HG02973 (cell line): Measurements from ENCODE around the gene HAAO.

Source experiments
- ATAC-seq: cut with Tn5 transposase; IDR thresholded peaks from one replicate; pipeline ENCODE4 v1.9.1; 2021; ENCODE audit warnings: moderate library complexity; ENCODE audit not compliant: unreplicated experiment

HAAO gene

DNA sequence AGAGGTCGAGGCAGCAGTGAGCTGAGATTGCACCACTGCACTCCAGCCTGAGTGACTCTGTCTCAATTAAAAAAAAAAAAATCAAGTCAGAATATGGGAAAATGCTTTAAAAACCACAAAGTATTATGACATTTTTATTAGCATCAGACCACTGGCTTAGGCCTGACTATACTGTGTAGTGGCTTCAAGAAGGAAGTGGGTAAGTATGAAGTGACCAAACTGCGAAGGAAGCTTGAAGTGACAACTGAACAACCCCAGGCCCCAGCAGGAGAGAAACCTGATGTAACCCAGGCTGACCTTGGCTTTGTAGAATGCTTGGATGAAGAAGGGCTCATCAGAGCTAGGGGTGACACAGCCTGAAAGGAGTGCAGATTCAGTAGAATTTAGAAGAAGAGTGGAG is 21.4 kb upstream of the HAAO start:
- ATAC-seq = no peak

DNA sequence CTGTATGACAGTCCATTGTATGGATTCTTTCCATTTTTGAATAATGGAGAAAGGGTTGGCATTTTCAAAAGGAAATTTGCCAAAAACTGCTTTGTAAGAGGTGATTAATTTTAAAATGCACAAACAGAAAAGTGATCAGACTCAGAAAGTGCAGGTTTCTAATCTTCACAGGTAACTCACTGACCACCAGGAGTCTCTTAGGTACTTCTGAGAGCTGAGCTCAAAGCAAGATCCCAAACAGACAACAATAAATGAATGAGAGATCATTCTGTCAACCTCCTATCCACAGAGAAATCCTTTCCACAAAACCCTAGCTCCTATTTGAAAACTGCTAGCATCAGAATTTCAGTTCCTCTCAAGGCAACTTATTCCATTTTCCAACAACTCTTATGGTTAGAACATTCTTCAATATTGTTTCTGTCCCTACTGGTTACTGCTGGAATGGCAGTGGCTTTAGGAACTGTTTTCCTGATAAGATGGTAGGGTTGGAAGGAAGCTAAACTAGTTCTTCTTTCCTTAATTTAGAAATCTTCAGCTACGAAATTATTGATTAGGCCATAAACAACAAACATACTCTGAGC is 20.6 kb upstream of the HAAO start:
- ATAC-seq = no peak

DNA sequence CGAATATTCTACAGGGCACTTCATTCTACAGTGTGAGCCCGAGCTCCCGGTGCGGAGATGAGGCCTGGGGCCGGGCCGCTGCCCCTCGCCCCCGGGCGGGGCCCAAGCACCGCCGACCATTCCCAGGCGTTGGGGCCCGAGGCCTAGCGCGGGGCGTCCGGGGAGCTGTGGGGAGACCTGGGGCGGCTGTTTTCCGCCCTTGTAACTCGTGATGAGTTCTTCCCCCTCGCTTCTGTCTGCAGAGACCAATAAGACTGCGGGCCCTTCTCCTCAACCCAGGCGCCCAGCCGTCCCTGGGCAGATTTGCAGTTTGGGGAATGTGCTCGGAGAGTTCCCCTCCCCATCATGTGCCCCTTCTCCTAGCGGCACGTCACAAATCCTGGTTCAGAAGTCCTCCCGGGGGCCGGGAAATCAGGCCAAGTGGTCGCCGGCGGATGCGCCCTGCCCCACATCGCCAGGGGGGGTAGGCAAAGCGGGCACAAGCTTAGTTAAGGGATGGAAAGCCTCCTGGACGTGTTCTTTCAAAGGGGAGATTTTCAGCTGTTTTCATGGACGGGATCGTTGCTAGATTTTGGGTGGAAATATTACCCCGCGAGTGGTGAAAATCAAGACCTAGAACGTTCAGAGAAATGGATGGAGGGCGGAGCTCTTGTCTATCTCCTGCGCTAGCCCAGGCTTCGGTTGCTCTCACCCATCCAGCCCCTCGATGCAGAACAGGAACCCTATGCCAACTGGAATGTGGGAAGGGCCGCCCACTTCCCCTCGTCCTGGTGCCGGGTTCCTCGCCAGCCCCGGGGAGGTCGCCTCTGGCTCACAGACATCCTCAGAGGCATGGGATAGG is 18.8 kb upstream of the HAAO start:
- peak; percentile 9 for ATAC-seq

DNA sequence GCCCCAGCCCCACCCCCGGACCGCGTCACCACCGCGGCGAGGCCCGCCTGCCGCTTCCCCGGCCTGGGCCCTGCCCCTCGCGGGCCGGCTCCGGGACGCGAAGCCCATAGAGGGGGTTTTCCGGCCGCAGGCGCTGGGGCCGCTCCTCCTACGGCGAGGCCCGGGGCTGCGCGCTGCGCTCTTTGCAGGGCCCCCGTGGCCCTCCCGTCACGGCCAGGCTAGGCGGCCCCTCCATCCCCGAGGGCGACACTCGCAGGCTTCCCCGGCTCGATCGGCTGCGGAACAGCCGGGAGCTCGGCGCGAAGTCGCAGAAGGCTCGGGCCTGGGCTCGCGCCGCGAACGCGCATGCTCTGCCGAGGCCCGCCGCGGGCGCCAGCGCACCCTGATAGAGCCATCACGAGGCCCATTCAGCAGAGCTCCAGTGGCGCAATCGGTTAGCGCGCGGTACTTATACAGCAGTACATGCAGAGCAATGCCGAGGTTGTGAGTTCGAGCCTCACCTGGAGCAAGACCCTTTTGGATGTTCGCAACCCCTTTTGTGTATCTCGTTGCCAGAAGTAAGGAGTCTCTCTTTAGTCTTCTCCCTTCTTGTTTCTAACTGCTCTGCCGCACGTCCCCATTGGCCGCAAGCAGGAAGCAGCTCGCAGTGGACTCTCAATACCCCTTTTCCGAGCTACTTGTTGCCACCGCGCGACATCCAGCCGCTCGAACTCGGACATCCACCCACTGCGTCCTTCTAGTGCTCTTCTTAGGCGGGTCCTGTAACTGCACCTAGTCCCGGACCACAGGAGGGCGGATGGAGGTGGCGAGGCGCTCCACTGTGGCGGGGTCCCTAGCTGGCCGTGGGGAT is 18.0 kb upstream of the HAAO start:
- peak; percentile 66 for ATAC-seq

DNA sequence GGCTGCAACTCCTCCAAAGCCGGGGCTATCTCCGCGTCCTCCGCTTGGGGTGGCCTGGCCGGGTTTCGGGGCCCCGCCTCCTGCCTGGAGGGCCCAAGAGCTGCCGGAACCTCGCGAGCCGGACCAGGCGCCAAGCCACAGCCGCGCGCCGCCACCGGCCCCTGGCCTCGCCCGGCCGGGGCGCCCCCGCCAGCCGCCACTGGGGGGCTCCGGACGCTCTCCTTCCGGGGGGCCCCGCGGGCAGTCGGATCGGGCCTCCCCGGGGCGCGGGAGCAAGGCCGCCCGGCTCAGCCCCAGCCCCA is 17.4 kb upstream of the HAAO start:
- no peak for ATAC-seq

DNA sequence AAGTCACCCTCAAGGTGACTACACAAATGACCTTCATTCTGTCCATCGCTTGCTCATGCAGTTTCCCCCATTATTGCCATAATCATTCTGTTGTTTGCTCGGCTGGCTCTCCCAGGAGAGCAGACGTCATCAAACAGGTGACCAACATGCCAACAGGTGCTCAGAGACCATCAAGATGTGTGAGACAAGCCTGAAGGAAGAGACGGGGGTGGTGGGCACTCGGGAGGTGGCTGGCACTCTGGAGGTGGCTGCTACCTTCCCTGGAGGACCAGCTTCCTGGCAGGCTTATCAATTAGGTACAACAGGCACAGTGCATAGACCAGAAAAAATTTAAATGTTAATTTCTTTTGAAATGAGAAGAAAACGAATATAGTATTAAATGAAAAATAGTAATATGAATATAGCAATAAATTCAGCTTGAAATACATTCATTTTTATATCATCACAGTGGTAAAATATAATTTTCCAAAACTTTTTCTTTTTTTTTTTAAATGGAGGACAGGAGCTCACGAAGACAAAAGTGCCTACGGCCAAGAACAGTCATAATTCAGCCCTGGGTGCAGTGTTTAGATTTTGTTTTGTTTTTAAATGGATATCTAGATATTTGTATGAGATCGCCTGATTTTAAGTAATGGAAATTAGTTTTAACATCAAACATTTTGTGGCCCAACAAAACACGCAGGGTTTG is 16.9 kb upstream of the HAAO start:
- ATAC-seq = no peak

DNA sequence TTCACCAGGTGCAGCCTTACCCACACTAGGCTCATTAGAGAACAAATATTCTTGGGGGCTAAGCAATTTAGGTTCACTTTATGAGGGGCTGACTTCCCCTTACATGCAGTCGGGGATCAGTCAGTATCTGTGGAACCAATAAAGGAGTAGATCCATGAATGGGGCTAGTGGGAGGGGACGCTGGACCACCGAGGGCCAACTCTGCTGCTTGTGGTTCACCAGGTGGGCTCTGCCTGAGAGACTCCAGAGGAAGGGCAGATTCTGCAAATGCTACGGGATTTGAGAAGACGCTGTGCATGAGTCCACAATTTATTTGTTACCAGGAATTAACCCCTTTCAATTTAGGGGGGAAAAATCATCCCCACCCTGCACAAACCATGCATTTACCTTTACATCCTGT is 15.9 kb upstream of the HAAO start:
- ATAC-seq = no peak

DNA sequence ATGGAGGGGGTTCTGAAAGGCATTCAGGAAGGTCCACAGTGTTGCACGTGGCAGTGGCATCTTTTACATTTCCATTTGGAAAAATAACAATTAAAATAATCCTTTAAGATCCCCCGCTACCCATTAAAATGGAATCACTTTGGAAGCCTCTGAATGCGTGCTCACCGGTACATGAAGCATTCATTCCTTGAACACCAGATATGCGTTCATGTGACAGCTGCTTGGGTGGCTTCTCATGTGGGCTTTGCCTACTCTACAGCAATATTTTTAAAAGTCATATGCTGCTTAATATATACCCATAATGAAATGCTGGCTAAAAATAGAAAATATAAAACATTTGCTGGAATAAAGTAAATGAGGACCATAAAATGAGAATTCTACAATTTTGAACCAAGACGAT is 14.4 kb upstream of the HAAO start:
- no peak for ATAC-seq

DNA sequence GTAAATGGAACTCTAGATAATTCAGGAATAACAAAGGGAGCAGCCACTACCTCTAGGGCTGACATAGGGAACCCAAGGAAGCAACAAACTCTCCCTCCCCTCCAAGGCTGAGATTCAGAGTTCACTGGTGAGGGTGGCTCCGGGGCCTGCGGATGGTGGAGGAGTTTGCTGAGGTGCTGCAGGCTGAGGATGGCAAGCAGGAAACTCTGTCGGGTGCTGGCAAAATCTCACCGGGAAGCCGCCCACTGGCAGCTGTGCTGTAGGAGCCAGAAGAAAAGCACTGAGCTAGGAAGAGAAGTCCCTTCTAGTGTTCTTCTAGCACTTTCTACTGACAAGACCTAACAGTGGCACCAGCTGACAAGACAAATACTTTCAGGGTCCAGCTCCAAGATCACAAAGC is 12.5 kb upstream of the HAAO start:
- ATAC-seq = no peak

DNA sequence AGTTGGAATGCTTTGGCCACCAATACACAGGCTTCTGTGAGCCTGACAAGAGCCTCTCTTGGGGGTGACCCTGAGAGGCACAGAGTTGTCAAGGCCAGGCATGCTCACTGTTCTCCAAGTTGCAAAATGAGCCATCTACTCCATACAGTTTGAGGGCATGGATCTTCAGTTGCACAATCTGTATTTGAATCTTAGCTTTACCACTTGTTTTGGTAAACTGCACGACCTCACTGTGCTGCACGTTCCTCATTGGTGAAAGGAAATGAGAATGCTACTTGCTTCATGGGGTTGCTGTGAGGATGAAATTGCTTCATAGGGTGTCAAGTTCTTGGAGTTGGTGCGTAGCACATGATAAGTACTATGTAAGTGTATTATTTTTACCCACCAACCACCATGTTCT is 12.0 kb upstream of the HAAO start:
- no peak for ATAC-seq

DNA sequence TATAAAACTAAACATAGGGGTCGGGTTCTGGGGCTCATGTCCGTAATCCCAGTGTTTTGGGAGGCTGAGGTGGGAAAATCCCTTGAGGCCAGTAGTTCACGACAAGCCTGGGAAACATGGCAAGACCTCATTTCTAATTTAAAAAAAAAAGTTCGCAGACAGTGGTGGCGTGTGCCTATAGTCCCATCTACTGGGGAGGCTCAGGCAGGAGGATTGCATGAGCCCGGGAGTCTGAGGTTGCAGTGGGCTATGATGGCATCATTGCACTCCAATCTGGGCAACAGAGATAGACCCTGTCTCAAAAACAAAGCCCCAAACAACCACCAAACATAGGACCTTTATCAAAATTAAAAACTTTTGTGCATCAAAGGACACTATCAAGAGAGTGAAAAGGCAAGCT is 9.8 kb upstream of the HAAO start:
- ATAC-seq = no peak

DNA sequence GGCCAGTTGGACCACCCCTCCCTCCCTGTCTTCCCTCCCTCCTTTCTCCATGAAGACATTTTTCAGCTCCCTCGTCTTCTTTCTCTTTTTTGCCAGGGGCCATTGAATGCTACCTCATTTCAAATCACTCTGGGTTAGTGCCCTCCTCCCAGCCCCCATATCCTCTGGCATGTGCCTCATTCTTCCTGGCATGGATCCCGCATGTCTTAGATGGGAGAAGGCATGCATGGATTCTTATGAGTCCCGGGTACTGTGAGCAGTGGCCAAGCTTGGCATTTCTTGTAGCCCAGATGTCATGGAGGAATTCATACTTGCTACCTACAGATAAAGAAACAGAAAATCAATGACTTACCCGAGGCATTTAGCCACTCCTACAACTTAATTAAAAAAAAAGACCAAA is 9.0 kb upstream of the HAAO start:
- no peak for ATAC-seq

DNA sequence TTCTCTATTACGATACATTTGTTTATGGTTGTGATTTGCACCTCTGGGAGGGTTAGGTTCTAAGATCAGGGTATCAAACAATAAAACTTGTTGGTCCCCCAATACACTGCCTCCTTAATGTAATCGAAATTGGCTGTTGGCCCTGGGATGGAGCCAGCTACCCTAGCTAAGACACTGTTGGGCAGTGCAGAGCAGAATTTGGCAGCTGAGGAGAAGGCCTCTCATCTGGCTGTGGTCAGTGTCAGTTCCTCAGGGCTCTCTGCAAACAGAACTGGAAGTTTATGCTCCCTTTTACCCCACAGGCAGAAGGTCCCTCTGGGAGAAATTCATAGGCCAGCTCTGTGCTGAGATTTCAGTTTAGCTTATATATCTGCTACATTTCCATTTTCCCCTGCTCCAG is 8.6 kb upstream of the HAAO start:
- ATAC-seq = no peak

DNA sequence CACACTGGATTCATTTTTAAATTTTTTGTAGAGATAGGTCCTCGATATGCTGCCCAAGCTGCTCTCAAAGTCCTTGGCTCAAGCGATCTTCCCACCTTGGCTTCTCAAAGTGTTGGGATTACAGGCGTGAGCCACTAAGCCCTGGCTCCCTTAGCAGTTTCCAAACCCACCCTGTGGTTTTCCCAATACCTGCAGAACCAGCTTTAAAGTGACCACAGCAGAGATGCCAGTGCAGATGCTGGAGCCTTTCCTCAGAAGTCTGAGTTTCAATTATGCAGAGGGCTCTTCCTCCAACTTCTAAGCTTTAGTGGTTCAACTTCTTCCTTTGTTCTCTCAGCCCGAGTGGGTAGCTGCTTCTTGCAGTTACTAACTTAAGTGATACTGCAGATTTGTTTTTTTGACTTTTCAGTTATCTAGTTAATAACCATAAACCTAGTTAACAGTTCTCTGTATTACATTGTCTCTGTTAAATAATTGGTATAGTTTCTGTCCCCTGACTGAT is 8.1 kb upstream of the HAAO start:
- no peak for ATAC-seq

DNA sequence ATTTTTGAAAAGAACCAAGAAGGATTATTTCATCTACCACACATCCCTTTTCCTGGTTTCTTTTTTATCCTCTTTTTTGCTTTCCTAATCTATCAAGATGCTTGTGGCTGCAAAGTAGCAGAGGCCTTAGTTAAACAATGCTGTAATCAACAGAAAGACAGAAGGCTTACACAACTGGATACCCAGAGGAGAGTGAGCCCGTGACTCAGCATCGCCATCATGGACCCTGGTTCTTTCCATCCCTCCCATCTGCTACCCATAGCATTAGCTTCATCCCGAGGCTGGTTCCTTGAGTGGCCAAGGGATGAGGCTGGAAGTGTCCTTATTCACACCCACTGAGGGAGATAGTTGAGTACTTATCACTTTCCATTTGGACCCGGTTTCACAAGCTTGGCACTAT is 7.5 kb upstream of the HAAO start:
- no peak for ATAC-seq

DNA sequence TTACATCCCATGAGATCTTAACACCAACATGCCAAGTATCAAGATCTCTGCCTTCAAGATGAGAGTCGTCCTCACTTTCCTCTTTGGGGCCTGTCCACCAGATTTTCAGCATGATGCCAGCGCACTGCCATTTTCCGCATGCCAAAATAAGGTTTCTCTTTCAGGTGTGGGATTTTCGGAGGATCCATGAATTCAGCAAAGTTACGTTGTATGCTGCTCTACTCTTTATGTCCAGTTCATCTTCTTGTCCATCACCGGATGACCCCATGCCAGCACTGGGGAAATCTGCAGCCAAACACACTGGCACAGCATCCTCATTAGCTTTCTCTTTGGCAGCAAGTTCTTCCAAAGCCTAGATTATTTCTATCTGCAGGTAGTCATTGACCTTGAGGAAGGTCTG is 4.9 kb upstream of the HAAO start:
- no peak for ATAC-seq

DNA sequence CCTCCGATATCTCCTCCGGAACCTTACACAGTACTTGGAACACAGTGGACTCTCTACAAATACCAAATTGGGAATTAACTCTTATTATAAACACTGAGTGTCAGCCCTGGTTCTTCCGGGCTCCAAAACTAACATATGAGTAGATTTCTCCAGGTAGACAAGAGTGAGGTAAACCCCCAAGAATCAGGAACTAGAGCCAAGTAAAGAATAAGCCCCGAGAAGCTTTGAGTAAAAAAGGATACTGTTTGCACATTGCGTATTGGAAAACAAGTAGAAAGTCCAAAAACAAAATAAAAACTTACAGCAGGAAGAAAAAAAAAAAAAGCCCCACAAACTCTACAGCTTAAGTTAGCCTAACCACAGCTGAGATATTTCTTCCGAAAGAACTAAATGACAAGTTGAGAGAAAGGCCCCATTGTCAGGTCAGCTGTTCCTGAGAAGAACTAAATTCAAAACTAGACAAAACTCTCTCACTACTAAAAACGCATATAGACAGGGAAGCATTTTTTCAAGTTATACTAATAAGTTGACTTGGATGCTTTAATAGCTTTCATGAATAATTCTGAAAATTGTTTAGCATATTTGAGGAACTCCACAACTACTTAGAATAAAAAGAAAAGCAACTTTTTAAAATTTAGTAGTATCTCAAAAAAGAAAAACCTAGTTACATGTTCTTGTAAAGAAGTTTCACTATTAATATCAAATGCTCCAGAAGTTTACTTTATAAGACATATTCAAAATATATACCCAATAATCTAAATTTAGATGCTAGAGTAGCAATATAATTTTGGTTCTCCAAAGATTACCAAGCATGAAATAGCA is 4.3 kb upstream of the HAAO start:
- ATAC-seq = peak; percentile 32

DNA sequence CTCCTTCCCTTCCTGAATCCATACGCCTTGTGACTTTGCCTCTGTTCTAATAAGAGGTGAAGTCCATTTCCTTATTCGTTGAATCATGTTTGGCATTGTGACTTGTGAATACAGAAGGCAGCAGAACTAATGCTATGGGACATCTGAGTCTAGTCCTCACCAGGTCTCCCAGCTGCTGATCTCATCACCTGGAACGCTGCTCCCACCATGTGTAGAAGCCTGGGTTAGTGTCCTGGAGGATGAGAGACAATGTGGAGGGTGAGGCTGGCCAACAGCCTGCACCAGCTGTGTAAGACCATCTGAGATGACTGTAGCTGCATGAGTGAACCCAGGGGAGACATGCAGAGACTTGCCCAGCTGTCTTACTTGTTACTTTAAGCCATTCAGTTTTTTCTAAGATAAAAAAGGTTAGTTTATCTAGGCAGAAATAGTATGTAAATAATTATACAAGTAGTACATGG is 3.5 kb upstream of the HAAO start:
- ATAC-seq = peak; percentile 33

DNA sequence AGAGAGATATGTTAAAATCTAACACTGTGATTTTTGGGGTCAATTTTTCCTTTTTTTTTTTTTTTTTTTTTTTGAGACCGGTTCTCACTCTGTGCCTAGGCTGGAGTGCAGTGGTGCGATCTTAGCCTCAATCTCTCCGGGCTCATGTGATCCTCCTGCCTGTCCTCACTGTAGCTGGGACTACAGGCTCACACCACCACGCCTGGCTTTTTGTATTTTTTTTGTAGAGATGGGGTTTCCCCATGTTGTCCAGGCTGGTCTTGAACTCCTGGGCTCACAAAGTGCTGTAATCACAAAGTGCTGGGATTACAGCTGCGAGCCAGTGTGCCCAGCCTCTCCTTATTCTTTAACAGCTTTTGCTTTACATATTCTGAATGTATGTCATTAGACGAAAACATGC is 2.9 kb upstream of the HAAO start:
- no peak for ATAC-seq

DNA sequence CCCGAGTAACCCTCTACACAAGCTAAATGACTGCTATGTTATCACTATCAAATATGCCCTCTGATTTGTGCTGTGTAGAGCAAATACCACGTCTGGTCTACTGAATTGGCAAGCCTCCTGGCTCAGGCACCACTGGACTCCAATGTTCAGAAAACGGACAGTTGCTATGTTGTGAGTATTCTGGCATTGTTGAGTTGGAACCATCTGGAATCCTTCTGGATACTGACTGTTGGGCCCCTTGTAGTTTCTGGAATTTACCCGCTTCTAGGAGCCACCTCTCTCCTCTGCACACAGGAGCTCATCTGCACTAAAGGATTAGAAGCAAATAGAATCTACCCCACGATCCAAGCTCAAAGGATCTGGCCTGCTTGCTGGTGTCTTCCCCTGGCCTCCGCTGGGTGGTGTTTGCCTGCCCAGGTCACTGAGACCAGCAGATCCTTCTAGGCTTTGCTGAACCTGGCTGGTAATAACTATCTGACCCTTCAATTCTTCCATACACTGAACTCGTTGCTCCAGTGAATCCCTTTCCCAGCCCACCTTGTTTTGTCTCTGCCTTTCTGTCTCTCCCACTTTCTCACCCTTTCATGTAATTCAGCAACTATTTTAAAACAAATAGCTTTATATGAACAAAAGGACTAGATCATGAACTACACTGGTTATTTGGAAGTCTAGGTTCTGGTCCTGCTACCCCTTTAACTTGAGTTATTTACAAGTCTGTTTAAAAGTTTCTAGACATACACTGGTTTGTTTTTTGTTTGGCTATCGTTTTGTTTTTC is 2.1 kb upstream of the HAAO start:
- ATAC-seq = no peak
